NCI-H460 (cell line): ENCODE results near the gene RNF150. TPM values are rescaled to one million over a fixed set of nuclear protein-coding genes. Genes with fewer than 3 reads are reported as not detected.
"Not testable (repeated sequence)": the region's sequence is repeated elsewhere in the genome, so short reads cannot be mapped to it uniquely, and the experiment has no call there.

Experiments used
- DNase-seq: peaks from one replicate; pipeline ENCODE4 v3.0.0-alpha.2; 2016; ENCODE audit warnings: low read depth; ENCODE audit errors: extremely low read depth
- polyA plus RNA-seq: library from polyadenylated mRNA; depleted of rRNA; stranded (reverse); fragments of >200 nt; gene quantifications from 2 replicates; pipeline ENCODE4 v1.2.3, GENCODE V29; 2014; cell fraction: nucleus; rRNA removed
- total RNA-seq: library from RNA; depleted of rRNA; stranded (reverse); fragments of >200 nt; shearing (Covaris generic); gene quantifications from 2 replicates; pipeline ENCODE4 v1.2.3, GENCODE V29; 2014; rRNA removed

The RNF150 gene
- 0.35 and 0.40 TPM in 2 replicates for total RNA-seq
- 0.06 TPM in 2 replicates for polyA plus RNA-seq

- DNase-seq: peak; percentile 65
Measured at GRCh38 chr4:141133146-141133998, at the start of gene RNF150. RNF150 (minus strand) TSS chr4:141133469.

GRCh38 chr4:141180991-141181761, 47.9 kb upstream of the RNF150 start:
- DNase-seq: no peak

GRCh38 chr4:141179474-141180373, 46.5 kb upstream of the RNF150 start:
- no peak for DNase-seq

- no peak for DNase-seq
Measured at GRCh38 chr4:141177171-141177570, 43.9 kb upstream of the RNF150 start.

GRCh38 chr4:141174457-141174856, 41.2 kb upstream of the RNF150 start:
- no peak for DNase-seq

- no peak for DNase-seq
Measured at GRCh38 chr4:141170671-141171070, 37.4 kb upstream of the RNF150 start.

- DNase-seq: no peak
Measured at GRCh38 chr4:141169391-141169790, 36.1 kb upstream of the RNF150 start.

GRCh38 chr4:141165001-141165400, 31.7 kb upstream of the RNF150 start:
- not testable (repeated sequence) for DNase-seq

GRCh38 chr4:141159027-141159426, 25.8 kb upstream of the RNF150 start:
- no peak for DNase-seq

- DNase-seq: peak; percentile 31
Measured at GRCh38 chr4:141158219-141158618, 24.9 kb upstream of the RNF150 start.

- no peak for DNase-seq
Measured at GRCh38 chr4:141155586-141155985, 22.3 kb upstream of the RNF150 start.

- no peak for DNase-seq
Measured at GRCh38 chr4:141154725-141155124, 21.5 kb upstream of the RNF150 start.

- no peak for DNase-seq
Measured at GRCh38 chr4:141153751-141154510, 20.7 kb upstream of the RNF150 start.

GRCh38 chr4:141144207-141144606, 10.9 kb upstream of the RNF150 start:
- no peak for DNase-seq

- no peak for DNase-seq
Measured at GRCh38 chr4:141142423-141142822, 9.2 kb upstream of the RNF150 start.

GRCh38 chr4:141140391-141141200, 7.3 kb upstream of the RNF150 start:
- DNase-seq: no peak

- DNase-seq: no peak
Measured at GRCh38 chr4:141133999-141134995, 1.0 kb upstream of the RNF150 start.

GRCh38 chr4:141132709-141133145, 542 bp downstream of the RNF150 start:
- no peak for DNase-seq
